Ascending aorta (tissue), 2 donors: ENCODE data around the gene PHLPP1. TPM values are rescaled to one million over a fixed set of nuclear protein-coding genes. Genes with fewer than 3 reads are reported as not detected.
"Not testable (repeated sequence)": the region's sequence is repeated elsewhere in the genome, so short reads cannot be mapped to it uniquely, and the experiment has no call there.

Experiments used
- DNase-seq, 2 donors: peaks; one replicate each; pipeline ENCODE4 v3.0.0-alpha.2; 2019; ENCODE audit warnings: low spot score in 2 of 2
- H3K27ac ChIP-seq, 2 donors: fragments of 200-600 bp; sonication (generic); one replicate each; pipeline ENCODE4 v1.5.1; 2016 to 2017; ENCODE audit warnings: mild to moderate bottlenecking in 1 of 2
- H3K27me3 ChIP-seq: fragments of 200-600 bp; sonication (generic); one replicate; pipeline ENCODE4 v1.5.1; 2017
- H3K36me3 ChIP-seq, 2 donors: fragments of 200-600 bp; sonication (generic); one replicate each; pipeline ENCODE4 v1.5.1; 2016
- H3K4me1 ChIP-seq, 2 donors: fragments of 200-600 bp; sonication (generic); one replicate each; pipeline ENCODE4 v1.5.1; 2016 to 2017; ENCODE audit warnings: mild to moderate bottlenecking in 1 of 2
- H3K4me3 ChIP-seq, 2 donors: fragments of 200-600 bp; sonication (generic); one replicate each; pipeline ENCODE4 v1.5.1; 2016 to 2017; ENCODE audit warnings: mild to moderate bottlenecking in 1 of 2
- H3K9me3 ChIP-seq, 2 donors: fragments of 200-600 bp; sonication (generic); one replicate each; pipeline ENCODE4 v1.5.1; 2016
- intact Hi-C: fragments of 100-400 bp; cut with DNase I; formaldehyde crosslinking; loops from one replicate; pipeline ENCODE4 v1.15.1; 2023
- total RNA-seq: library from RNA; depleted of rRNA; stranded (reverse); fragments of >200 nt; gene quantifications from one replicate; pipeline ENCODE4 v1.1.0, GENCODE V29; 2016
- TF ChIP-seq, protein P1 (sequence below), 3 experiments: fragments of 200-600 bp in 2 of 3; fragments of 450-650 bp in 1 of 3; sonication (generic) in 2 of 3; IDR thresholded peaks; one replicate each; pipeline ENCODE4 v1.5.1; 2016 to 2019; ENCODE audit warnings: antibody characterized with exemption in 3 of 3, mild to moderate bottlenecking in 1 of 3, moderate library complexity in 1 of 3

Gene PHLPP1
- total RNA-seq, 1 donor from 2014 or later, result 9.8 TPM

DNA sequence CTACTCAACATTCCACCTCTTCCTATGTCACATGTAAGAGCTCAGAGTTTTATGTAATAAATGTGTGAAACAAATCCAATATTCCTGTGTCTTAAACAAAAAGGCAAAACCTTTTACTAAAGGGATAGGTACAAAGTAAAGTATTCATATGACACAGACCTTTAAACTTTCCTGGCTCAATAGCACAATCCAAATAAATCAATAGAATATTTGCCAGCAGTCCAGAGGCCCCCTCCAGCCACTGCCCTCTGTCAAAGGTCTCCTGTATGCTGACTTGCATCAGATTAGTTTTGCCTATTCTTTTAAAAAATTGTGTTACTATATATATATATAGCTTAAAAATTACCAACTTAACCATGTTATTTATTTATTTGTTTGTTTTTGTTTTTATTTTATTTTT is 17.7 kb upstream of the PHLPP1 start:
- intact Hi-C loops, result no loop called here
- H3K36me3 ChIP-seq, result no peaks in the 10 kb centered on the region
- no peak overlapping the region for H3K4me3 ChIP-seq
- H3K4me1 ChIP-seq, result no peaks in the 10 kb centered on the region
- no peaks in the 10 kb centered on the region for H3K9me3 ChIP-seq
- TF ChIP-seq, protein P1, sequence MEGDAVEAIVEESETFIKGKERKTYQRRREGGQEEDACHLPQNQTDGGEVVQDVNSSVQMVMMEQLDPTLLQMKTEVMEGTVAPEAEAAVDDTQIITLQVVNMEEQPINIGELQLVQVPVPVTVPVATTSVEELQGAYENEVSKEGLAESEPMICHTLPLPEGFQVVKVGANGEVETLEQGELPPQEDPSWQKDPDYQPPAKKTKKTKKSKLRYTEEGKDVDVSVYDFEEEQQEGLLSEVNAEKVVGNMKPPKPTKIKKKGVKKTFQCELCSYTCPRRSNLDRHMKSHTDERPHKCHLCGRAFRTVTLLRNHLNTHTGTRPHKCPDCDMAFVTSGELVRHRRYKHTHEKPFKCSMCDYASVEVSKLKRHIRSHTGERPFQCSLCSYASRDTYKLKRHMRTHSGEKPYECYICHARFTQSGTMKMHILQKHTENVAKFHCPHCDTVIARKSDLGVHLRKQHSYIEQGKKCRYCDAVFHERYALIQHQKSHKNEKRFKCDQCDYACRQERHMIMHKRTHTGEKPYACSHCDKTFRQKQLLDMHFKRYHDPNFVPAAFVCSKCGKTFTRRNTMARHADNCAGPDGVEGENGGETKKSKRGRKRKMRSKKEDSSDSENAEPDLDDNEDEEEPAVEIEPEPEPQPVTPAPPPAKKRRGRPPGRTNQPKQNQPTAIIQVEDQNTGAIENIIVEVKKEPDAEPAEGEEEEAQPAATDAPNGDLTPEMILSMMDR (IDR thresholded peaks at IDR 0.05), result no peak
- DNase-seq, result no peak
- no peak overlapping the region for H3K27ac ChIP-seq
- no peaks in the 10 kb centered on the region for H3K27me3 ChIP-seq

DNA sequence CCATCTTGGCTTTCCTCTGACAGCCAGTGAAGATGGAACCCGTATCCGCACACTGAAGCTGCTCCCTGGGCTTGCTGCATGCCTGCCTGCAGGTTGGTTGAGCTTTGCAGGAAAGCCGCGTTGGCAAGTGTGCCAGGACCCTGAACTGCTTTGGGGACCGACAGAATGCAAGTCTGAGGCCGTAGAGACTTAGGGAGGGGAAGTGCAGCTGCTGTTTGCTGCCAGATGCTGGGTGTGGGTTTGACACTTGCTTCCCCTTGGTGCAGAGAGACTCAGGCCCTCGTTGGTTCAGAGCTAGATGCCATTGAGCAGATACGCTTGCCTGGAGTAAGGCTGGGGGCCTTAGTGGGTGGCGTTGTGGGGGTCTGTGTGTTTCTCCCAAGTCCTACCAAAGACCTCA is 13.1 kb upstream of the PHLPP1 start:
- H3K27ac ChIP-seq, result no peak overlapping the region
- TF ChIP-seq, protein P1 (IDR thresholded peaks at IDR 0.05), result no peak
- no peaks in the 10 kb centered on the region for H3K36me3 ChIP-seq
- H3K9me3 ChIP-seq, result no peaks in the 10 kb centered on the region
- H3K27me3 ChIP-seq, result no peaks in the 10 kb centered on the region
- H3K4me3 ChIP-seq, result no peak overlapping the region
- no peak for DNase-seq
- intact Hi-C loops, result no loop called here
- no peaks in the 10 kb centered on the region for H3K4me1 ChIP-seq

DNA sequence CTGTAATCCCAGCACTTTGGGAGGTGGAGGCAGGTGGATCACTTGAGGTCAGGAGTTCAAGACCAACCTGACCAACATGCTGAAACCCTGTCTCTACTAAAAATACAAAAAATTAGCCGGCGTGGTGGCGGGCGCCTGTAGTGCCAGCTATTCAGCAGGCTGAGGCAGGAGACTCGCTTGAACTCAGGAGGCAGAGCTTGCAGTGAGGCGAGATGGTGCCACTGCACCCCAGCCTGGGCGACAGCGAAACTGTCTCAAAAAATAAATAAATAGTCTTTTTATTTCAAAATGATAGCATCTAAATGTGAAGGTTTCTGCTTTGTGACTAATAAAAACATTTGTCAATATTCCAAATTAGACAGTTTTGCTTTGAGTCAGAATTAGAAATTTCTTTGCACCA is 8.5 kb upstream of the PHLPP1 start:
- H3K27ac ChIP-seq, H3K27me3 ChIP-seq, H3K36me3 ChIP-seq, H3K4me1 ChIP-seq, intact Hi-C loops, H3K9me3 ChIP-seq, DNase-seq, H3K4me3 ChIP-seq: not testable (repeated sequence)

DNA sequence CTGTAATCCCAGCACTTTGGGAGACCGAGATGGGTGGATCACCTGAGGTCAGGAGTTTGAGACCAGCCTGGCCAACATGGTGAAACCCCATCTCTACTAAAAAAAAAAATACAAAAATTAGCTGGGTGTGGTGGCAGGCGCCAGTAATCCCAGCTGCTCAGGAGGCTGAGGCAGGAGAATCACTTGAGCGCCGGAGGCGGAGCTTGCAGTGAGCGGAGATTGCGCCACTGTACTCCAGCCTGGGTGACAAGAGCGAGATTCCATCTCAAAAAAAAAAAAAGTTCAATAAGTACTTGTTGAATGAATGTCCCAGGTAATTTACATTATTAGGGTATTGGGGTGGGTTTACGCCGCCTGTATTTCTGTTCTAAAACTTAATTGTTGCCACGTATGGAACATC is 5.4 kb upstream of the PHLPP1 start:
- not testable (repeated sequence) for DNase-seq, H3K4me3 ChIP-seq, H3K27ac ChIP-seq, H3K4me1 ChIP-seq, H3K36me3 ChIP-seq, H3K27me3 ChIP-seq, H3K9me3 ChIP-seq
- intact Hi-C loops, result loop anchor here (10.0 kb wide), 3 partner anchors 125 to 615 kb away; no protein-coding TSS in a partner anchor

DNA sequence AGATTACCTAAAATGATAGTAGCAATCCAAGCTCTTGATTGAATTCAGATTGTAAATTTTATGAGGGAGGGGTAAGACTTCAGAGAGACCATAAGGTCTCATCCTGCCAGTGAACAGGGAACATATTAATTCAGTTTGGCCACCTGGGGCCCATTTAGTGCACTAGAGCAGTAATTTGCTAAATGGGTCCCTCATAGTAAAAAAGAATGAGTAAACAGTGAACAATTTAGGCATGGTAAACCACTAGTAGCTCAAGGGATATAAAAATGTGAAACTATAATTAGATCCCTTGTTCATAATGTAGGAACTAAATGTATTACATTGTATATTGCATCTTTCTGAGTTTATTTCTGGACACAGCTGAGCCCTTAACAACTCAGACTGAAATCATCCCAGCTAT is 4.9 kb upstream of the PHLPP1 start:
- Histone ChIP-seq H3K9me3 (no peaks in the 10 kb centered on the region), H3K36me3 (no peaks in the 10 kb centered on the region), H3K27ac (no peak overlapping the region), H3K27me3 (no peaks in the 10 kb centered on the region), H3K4me3 (no peak overlapping the region), H3K4me1 (peaks cover 0 to 3% of the 10 kb centered on the region in 2 donors)
- intact Hi-C loops, result loop anchor here (10.0 kb wide), 3 partner anchors 126 to 614 kb away; no protein-coding TSS in a partner anchor
- TF ChIP-seq, protein P1 (IDR thresholded peaks at IDR 0.05), result no peak
- DNase-seq, result no peak

DNA sequence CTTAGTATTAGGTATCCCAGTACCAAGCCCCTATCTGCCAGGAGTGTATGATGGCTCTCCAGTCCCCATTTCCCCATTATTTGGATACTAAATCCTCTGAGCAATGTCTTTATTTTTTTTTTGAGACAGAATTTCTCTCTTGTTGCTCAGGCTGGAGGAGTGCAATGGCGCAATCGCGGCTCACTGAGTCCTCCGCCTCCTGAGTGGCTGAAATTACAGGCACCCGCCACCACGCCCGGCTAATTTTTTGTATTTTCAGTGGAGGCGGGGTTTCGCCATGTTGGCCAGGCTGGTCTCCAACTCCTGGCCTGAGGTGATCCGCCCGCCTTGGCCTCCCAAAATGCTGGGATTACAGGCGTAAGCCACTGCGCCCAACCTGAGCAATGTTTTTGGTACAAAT is 3.6 kb upstream of the PHLPP1 start:
- Histone ChIP-seq H3K4me3 (no peak overlapping the region), H3K27me3 (no peaks in the 10 kb centered on the region), H3K27ac (no peak overlapping the region), H3K4me1 (peaks cover 0 to 3% of the 10 kb centered on the region in 2 donors), H3K36me3 (no peaks in the 10 kb centered on the region), H3K9me3 (no peaks in the 10 kb centered on the region)
- intact Hi-C loops, result loop anchor here (10.0 kb wide), 3 partner anchors 127 to 613 kb away; no protein-coding TSS in a partner anchor
- no peak for DNase-seq
- TF ChIP-seq, protein P1 (IDR thresholded peaks at IDR 0.05), result no peak
